Fibroblast of lung (primary cell): Measurements from ENCODE around the gene HASPIN. TPM values are rescaled to one million over a fixed set of nuclear protein-coding genes. Genes with fewer than 3 reads are reported as not detected.

Experiments
- DNase-seq, 2 donors: peaks; one replicate each; pipeline versions ENCODE4 v3.0.0 to v3.0.0-alpha.2; 2010; ENCODE audit warnings: low read depth in 2 of 2
- H2AFZ ChIP-seq: 2 replicates; pipeline ENCODE4 v1.5.1; 2012; ENCODE audit warnings: low read length, control low read depth, inconsistent platforms
- H3K27ac ChIP-seq: 2 replicates; pipeline ENCODE4 v1.5.1; 2011; ENCODE audit warnings: low read length, control low read depth; ENCODE audit not compliant: insufficient read depth
- H3K27me3 ChIP-seq: 2 replicates; pipeline ENCODE4 v1.5.1; 2011; ENCODE audit warnings: mild to moderate bottlenecking, low read length; ENCODE audit not compliant: control insufficient read depth, insufficient read depth
- H3K36me3 ChIP-seq: 2 replicates; pipeline ENCODE4 v1.5.1; 2011; ENCODE audit warnings: low read length; ENCODE audit not compliant: control insufficient read depth, insufficient read depth
- H3K4me1 ChIP-seq: 2 replicates; pipeline ENCODE4 v1.5.1; 2011; ENCODE audit warnings: low read length; ENCODE audit not compliant: control insufficient read depth, insufficient read depth; ENCODE audit errors: extremely low read depth
- H3K4me2 ChIP-seq: 2 replicates; pipeline ENCODE4 v1.5.1; 2011; ENCODE audit warnings: low read length, control low read depth; ENCODE audit not compliant: insufficient read depth; ENCODE audit errors: extremely low read depth
- H3K4me3 ChIP-seq, 4 experiments: fragments of 200-600 bp in 1 of 4; sonication (generic) in 1 of 4; replicated peaks in 1 of 4; 2 replicates each; pipeline ENCODE4 v1.5.1; 2011 to 2016; ENCODE audit warnings: low read length in 4 of 4, low read depth in 3 of 4, mild to moderate bottlenecking in 3 of 4, control low read depth in 2 of 4, inconsistent platforms in 1 of 4, mixed read lengths in 1 of 4; ENCODE audit not compliant: insufficient read depth in 1 of 4; ENCODE audit errors: control extremely low read depth in 1 of 4
- H3K79me2 ChIP-seq: 2 replicates; pipeline ENCODE4 v1.5.1; 2012; ENCODE audit warnings: mild to moderate bottlenecking, low read length, inconsistent platforms; ENCODE audit not compliant: control insufficient read depth, insufficient read depth
- H3K9ac ChIP-seq: 2 replicates; pipeline ENCODE4 v1.5.1; 2011; ENCODE audit warnings: mild to moderate bottlenecking, low read length, control low read depth; ENCODE audit not compliant: insufficient read depth
- H3K9me3 ChIP-seq: 2 replicates; pipeline ENCODE4 v1.5.1; 2012; ENCODE audit warnings: low read depth, low read length; ENCODE audit not compliant: control insufficient read depth, insufficient read depth
- H4K20me1 ChIP-seq: 2 replicates; pipeline ENCODE4 v1.5.1; 2011; ENCODE audit warnings: low read length; ENCODE audit not compliant: control insufficient read depth, insufficient read depth; ENCODE audit errors: extremely low read depth
- CTCF ChIP-seq, 2 donors: IDR thresholded peaks in 1 of 2; conservative IDR thresholded peaks in 1 of 2; 1 replicate in 1 of 2; 2 replicates in 1 of 2; pipeline ENCODE4 v1.5.1; 2011 to 2012; ENCODE audit warnings: low read length in 2 of 2, control low read depth in 1 of 2, inconsistent platforms in 1 of 2, low read depth in 1 of 2, mild to moderate bottlenecking in 1 of 2
- EZH2 ChIP-seq: IDR thresholded peaks from 2 replicates; pipeline ENCODE4 v1.5.1; 2012; ENCODE audit warnings: low read length, control low read depth, mild to moderate bottlenecking; ENCODE audit errors: missing control alignments
- polyA plus RNA-seq, 2 donors: library from polyadenylated mRNA; depleted of rRNA in 1 of 2; stranded (reverse) in 1 of 2; unstranded in 1 of 2; fragments of >200 nt; gene quantifications; 2 replicates each; pipeline ENCODE4 v1.2.1, GENCODE V29; 2011 to 2012; ENCODE audit warnings: missing spikeins in 1 of 2
- total RNA-seq: library from RNA; depleted of rRNA; stranded (reverse); fragments of >200 nt; gene quantifications from 2 replicates; pipeline ENCODE4 v1.2.1, GENCODE V29; 2014

The HASPIN gene
- total and polyA plus RNA-seq, 2 donors (not counting 1 experiment from before 2014, with no cell fraction given), result 1.5 to 2.0 TPM

GRCh38 chr17:3773511-3773910 is 49.8 kb downstream of the HASPIN start:
- H3K36me3 ChIP-seq, result no peaks in the 10 kb centered on the region
- no peaks in the 10 kb centered on the region for H3K9me3 ChIP-seq
- no peaks in the 10 kb centered on the region for H4K20me1 ChIP-seq
- H3K27me3 ChIP-seq, result peaks cover 5% of the 10 kb centered on the region
- no peaks in the 10 kb centered on the region for H3K4me1 ChIP-seq
- no peak for TF ChIP-seq CTCF (conservative IDR thresholded peaks at IDR 0.05 in 1 of 2, IDR thresholded peaks at IDR 0.05 in 1 of 2; ENCODE audit: low read depth in 1 of 2, low read length in 2 of 2)
- no peak for TF ChIP-seq EZH2
- no peak overlapping the region for H3K4me3 ChIP-seq
- peak; percentile 62 to 78 for DNase-seq
- H3K27ac ChIP-seq, result no peak overlapping the region
- no peak overlapping the region for H3K9ac ChIP-seq
- no peaks in the 10 kb centered on the region for H3K79me2 ChIP-seq
- H3K4me2 ChIP-seq, result no peak overlapping the region
- no peak overlapping the region for H2AFZ ChIP-seq

- H3K4me2 ChIP-seq, result no peak overlapping the region
- no peaks in the 10 kb centered on the region for H4K20me1 ChIP-seq
- DNase-seq, result no peak
- peaks cover 3% of the 10 kb centered on the region for H3K27me3 ChIP-seq
- H3K79me2 ChIP-seq, result no peaks in the 10 kb centered on the region
- no peak overlapping the region for H3K9ac ChIP-seq
- H3K4me1 ChIP-seq, result no peaks in the 10 kb centered on the region
- H3K9me3 ChIP-seq, result no peaks in the 10 kb centered on the region
- H3K4me3 ChIP-seq, result no peak overlapping the region
- H3K27ac ChIP-seq, result no peak overlapping the region
- no peaks in the 10 kb centered on the region for H3K36me3 ChIP-seq
- no peak for TF ChIP-seq CTCF (conservative IDR thresholded peaks at IDR 0.05 in 1 of 2, IDR thresholded peaks at IDR 0.05 in 1 of 2; ENCODE audit: low read depth in 1 of 2, low read length in 2 of 2)
- TF ChIP-seq EZH2, result no peak
- no peak overlapping the region for H2AFZ ChIP-seq
Measured at GRCh38 chr17:3773966-3774365, 50.3 kb downstream of the HASPIN start.

Other genes starting within 250 kb of the HASPIN start
- gene ASPA, start 247.9 kb upstream of the HASPIN start, total RNA-seq, result 4.6 and 5.4 TPM in 2 replicates
- 1.3 and 1.7 TPM in 2 replicates for gene ASPA, start 247.9 kb upstream of the HASPIN start, polyA plus RNA-seq
- gene TRPV3, start 166.1 kb upstream of the HASPIN start, total RNA-seq, result 0.77 and 0.99 TPM in 2 replicates
- 0.20 and 0.50 TPM in 2 replicates for gene TRPV3, start 166.1 kb upstream of the HASPIN start, polyA plus RNA-seq
- 2.3 and 2.8 TPM in 2 replicates for gene TRPV1, start 114.5 kb upstream of the HASPIN start, total RNA-seq
- 0.60 and 0.89 TPM in 2 replicates for gene TRPV1, start 114.5 kb upstream of the HASPIN start, polyA plus RNA-seq
- 5.6 and 8.9 TPM in 2 replicates for gene SHPK, start 87.7 kb upstream of the HASPIN start, total RNA-seq
- 7.2 and 9.1 TPM in 2 replicates for gene SHPK, start 87.7 kb upstream of the HASPIN start, polyA plus RNA-seq
- 19.2 and 24.9 TPM in 2 replicates for gene CTNS, start 87.1 kb upstream of the HASPIN start, total RNA-seq
- gene CTNS, start 87.1 kb upstream of the HASPIN start, polyA plus RNA-seq, result 9.6 and 10.4 TPM in 2 replicates
- gene TAX1BP3, start 55.3 kb upstream of the HASPIN start, total RNA-seq, result 105 and 141 TPM in 2 replicates
- gene TAX1BP3, start 55.3 kb upstream of the HASPIN start, polyA plus RNA-seq, result 121 and 149 TPM in 2 replicates
- gene EMC6, start 55.1 kb upstream of the HASPIN start, total RNA-seq, result 15.4 TPM in 2 replicates
- gene EMC6, start 55.1 kb upstream of the HASPIN start, polyA plus RNA-seq, result 20.6 and 25.3 TPM in 2 replicates
- gene P2RX5, start 27.7 kb upstream of the HASPIN start, total RNA-seq, result 0.99 and 1.0 TPM in 2 replicates
- gene P2RX5, start 27.7 kb upstream of the HASPIN start, polyA plus RNA-seq, result 0.79 and 1.1 TPM in 2 replicates
- 15.9 and 29.7 TPM in 2 replicates for gene ITGAE, start 77.3 kb downstream of the HASPIN start, total RNA-seq
- 72.5 and 76.6 TPM in 2 replicates for gene ITGAE, start 77.3 kb downstream of the HASPIN start, polyA plus RNA-seq
- gene NCBP3, start 122.3 kb downstream of the HASPIN start, total RNA-seq, result 20.3 and 23.3 TPM in 2 replicates
- 20.4 and 20.6 TPM in 2 replicates for gene NCBP3, start 122.3 kb downstream of the HASPIN start, polyA plus RNA-seq
- 1.8 and 2.5 TPM in 2 replicates for gene CAMKK1, start 169.2 kb downstream of the HASPIN start, total RNA-seq
- 0.41 and 1.3 TPM in 2 replicates for gene CAMKK1, start 169.2 kb downstream of the HASPIN start, polyA plus RNA-seq
- gene P2RX1, start 192.6 kb downstream of the HASPIN start, total RNA-seq, result under 0.01 TPM in 2 replicates
- 0.02 TPM in 1 of 2 replicates, not detected in the other for gene P2RX1, start 192.6 kb downstream of the HASPIN start, polyA plus RNA-seq
- 5.9 and 12.4 TPM in 2 replicates for gene ATP2A3, start 240.5 kb downstream of the HASPIN start, total RNA-seq
- gene ATP2A3, start 240.5 kb downstream of the HASPIN start, polyA plus RNA-seq, result 0.25 and 1.3 TPM in 2 replicates